Dermis microvascular lymphatic vessel endothelial cell (primary cell): Measurements from ENCODE around the gene FBXL7. TPM values are rescaled to one million over a fixed set of nuclear protein-coding genes. Genes with fewer than 3 reads are reported as not detected.
"Not testable (repeated sequence)": the region's sequence is repeated elsewhere in the genome, so short reads cannot be mapped to it uniquely, and the experiment has no call there.

Experiments used
- DNase-seq, 2 donors: peaks; one replicate each; pipeline versions ENCODE4 v3.0.0 to v3.0.0-alpha.2; 2010; ENCODE audit warnings: low read depth in 2 of 2
- total RNA-seq: library from RNA; depleted of rRNA; stranded (reverse); fragments of >200 nt; gene quantifications from 2 replicates; pipeline ENCODE4 v1.2.1, GENCODE V29; 2014

Gene FBXL7
- total RNA-seq, 1 donor from 2014 or later, result 8.6 TPM

DNA sequence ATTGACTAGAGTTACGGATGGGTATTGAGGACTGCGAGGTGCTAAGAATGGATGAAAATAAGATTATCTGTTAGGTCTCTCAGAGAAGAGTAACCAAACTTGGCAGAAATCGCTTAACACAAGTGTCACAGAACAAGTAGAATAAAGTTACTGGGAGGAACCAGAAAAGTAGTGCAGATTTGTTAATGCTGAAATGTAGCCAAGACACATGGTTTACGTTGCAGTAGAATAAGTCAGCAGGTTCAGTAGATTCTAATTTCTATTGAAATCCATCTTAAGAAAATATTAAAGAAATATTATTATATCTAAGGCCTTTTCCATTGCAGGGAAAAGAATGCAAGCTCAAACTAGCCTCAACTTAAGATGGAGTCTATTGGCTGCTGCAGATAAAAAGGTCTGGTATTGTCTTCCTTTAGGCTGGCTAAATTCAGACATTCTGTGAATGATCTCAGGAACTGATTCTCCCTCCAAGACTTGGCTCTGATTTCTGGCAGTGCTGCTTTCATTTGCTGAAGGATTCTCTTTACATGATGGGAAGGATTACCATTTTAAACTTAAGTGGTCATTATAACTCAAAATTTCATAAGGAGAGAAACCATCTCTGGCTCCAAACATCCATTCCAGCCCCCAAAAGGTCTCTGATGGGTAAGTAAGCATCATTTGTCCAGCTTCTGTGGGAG, 364.7 kb downstream of the FBXL7 start:
- DNase-seq, result no peak

DNA sequence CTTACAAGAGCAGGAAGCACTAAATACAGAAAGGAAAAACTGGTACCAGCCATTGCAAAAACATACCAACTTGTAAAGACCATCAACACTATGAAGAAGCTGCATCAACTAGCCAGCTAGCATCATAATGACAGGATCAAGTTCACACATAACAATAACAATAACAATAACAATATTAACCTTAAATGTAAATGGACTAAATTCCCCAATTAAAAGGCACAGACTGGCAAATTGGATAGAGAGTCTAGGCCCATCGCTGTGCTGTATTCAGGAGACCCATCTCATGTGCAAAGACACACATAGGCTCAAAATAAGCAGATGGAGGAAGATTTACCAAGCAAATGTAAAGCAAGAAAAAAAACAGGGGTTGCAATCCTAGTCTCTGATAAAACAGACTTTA, 372.3 kb downstream of the FBXL7 start:
- DNase-seq, result not testable (repeated sequence)

DNA sequence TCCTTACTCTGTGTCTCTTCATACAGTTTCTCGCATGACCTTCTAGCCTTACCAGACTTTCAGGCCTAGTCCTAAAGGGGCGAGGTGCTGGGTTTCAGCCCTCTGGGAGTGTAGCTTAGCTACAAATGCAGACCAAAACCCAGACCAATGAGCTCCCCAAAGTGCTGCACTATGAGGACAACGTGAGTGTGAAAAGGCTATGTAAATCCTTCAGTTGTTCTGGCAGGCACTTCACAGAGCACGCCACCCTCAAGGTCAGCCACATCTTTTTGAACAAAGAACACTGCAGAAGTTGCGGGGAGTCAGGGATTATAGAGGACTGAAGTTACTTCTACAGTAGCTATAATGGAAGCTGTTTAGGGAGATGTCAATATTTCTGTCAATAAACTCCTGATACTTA, 377.9 kb downstream of the FBXL7 start:
- DNase-seq, result no peak

DNA sequence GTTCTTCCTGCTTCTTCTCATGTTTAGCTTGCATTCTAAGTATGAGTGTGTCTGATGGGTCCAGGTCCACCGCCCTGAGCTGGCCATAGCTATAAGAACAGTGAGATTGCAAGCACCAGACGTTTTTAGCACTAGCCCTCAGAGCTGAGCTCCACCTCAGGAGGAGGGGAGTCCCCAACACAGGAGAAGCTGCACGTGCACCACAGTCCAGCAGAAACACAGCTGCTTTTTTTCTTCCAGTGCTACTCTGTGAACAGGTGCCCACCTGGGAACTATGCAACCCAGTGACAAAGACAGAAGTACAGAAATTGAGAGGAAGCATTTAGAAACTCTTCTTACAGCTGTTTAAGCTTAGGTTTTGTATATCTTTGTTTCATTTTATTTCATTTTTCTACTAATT, 380.2 kb downstream of the FBXL7 start:
- DNase-seq, result no peak

DNA sequence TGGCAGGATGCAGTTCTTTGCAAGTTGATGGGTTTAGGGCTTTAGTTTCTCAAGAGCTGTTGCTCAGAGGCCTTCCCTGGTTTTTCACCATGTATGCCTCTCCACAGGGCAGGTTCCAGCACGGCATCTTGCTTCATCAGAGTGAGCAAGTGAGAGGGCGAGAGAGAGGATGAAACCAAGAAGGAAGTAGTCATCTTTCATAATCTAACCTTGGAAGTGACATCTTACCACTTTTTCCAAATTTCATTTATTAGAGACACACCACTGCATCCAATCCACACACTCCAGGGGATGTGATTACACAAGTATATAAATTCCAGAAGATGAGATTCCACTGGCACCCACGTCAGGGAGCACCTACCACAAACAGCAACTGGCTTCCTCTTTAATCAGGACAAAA, 385.2 kb downstream of the FBXL7 start:
- DNase-seq, result no peak

DNA sequence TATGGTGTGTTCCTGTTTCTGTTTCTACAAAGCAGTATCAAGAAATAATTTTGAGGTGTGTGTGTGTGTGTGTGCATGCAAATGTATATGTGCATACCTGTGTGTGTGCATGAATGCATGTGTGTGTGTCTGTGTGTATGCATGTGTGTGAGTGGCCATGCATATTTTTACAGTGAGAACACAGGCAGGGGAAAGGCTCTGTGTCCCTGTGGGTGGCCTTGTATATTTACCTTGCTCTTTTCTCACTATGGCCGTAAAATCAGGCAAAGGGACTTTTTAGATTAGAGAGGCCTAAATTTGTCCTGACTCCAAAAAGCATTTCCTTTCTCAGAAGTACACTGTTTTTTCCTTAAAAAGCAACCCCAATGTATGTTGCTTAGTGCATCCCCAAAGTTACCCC, 386.2 kb downstream of the FBXL7 start:
- no peak for DNase-seq

DNA sequence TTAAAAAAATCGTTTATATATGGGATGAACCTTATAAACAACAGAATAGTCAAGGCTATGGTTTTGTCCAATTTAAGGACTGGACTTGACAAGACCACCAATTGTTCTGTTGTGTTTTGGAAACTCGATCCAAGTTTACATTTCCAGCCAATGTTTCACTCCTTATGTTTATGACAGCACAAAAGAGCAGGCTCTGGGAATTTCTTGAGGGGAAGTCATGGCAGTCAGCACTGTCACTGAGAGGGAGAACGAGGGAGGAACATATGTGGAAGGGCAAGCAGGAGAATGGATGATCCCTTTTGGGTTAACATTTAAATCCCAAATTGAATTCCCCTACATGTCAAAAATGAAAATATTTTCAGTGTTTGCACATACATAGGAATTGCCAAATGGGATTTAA, 387.1 kb downstream of the FBXL7 start:
- DNase-seq, result no peak

DNA sequence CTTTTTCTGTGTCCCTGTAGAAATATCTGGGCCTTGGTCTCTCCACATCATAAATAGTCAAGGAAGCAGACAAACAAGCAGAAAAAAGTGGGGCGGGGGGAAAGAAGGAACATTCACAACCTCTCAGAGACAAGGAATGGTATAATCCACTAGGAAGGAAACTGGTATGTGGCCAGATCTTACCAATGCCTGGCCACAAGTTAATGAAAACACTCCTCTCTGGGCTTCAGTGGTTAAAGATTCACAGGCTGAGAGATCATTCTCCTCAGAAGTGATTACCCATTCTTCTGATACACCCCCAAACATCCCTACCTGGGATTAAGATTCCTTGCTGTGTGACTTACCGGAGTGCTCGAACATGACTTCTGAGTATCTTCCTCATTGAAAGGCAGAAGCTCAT, 389.0 kb downstream of the FBXL7 start:
- no peak for DNase-seq

DNA sequence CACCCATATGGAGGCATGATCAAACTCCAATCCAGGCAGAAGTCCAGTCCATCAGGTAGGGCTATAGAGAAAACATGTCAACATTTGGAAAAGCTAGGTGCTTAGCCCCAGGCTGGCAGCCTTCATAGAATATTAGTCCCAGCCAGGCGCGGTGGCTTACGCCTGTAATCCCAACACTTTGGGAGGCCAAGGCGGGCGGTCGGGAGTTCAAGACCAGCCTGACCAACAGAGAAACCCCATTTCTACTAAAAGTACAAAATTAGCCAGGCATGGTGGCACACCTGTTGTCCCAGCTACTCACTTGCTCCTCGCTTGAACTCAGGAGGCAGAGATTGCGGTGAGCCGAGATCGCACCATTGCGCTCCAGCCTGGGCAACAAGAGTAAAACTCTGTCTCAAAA, 393.9 kb downstream of the FBXL7 start:
- no peak for DNase-seq

DNA sequence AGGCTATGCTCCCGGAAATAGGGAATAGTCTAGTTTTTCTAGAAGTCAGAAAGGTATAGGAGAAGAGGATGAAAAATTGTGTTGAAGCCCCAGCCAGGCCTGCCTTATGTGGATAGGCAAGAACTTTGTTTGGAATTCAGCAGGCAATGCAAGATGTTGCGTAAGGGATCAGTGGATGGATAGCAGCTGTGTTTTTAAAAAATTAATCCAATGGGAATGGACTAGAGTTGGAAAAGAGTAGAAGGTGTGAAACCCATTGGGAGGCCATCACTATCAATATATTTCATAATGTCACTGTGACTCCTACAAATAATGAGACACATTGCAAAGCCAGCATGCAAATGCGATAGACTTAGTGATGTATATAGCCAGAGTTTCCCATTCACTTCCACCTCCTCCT, 397.7 kb downstream of the FBXL7 start:
- DNase-seq, result no peak

DNA sequence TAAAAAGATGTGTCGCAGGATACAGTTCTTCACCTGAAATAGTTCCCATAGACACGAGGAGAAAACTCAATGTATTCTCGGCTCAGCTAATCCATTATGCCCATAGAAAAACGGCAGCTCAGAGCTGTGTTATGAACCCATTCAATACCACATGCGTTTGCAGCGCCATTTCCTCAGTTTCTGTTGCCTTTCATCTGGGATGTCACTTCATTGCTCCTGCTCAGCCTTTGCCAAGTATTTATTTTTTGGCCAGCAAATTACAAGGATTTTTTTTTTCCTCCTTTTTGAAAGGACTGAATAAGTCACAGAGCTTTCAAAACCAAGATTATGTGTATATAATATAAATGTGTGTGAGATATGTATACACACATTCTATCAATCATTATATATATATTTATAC, 398.7 kb downstream of the FBXL7 start:
- no peak for DNase-seq

DNA sequence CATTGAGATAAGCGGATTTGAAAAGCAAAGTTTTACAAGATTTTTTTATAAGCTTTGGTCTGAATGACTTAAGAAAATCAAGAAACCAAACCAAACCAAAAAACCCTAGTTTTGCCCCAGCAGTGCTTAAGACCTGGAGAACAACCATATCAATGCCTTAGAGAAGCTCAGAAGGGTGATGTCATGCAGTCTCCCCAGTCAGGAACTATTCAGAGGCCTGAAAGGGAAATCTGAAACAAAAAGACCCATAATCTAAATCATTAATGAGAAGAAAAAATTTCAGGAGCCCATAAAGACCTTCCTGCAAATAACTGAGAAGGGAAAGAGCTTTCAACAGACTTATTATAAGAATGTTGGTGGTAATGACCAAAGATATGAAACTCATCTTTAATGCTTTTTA, 399.5 kb downstream of the FBXL7 start:
- DNase-seq, result peak in 1 of 2 donors; percentile 5

DNA sequence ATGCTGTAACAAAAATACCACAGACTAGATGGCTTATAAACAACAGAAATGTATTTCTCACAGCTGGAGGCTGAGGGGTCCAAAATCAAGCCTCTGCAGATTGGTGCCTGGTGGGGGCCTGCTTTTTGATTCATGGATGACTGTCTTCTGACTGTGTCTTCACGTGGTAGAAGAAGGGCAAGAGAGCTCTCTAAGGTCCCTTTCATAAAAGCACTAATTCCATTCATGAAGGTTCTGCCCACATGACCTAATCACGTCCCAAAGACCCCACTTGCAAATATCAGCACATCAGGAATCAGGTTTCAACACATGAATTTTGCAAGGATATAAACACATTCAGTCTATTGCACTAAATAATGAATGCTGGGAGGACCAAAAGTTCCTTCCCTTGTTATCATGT, 401.2 kb downstream of the FBXL7 start:
- DNase-seq, result no peak

DNA sequence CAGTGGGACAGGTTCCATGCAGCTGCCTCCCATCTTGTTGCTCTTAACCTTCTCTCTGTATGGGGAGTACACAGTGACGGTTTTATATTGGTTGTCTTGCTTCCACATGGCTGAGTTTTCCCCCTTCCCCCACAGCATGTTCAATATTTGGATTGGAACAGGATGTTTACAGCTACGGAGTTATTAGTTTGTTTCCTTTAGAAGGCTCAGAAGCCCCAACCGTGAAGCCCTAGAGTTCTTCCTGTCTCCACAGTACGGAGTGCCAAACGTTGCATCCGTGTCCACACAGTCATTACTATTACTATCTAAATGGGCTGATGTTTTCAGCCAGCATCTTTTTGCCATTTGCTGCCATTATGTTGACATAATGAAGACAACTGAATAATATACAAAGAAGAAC, 402.1 kb downstream of the FBXL7 start:
- DNase-seq, result peak in 1 of 2 donors; percentile 12

DNA sequence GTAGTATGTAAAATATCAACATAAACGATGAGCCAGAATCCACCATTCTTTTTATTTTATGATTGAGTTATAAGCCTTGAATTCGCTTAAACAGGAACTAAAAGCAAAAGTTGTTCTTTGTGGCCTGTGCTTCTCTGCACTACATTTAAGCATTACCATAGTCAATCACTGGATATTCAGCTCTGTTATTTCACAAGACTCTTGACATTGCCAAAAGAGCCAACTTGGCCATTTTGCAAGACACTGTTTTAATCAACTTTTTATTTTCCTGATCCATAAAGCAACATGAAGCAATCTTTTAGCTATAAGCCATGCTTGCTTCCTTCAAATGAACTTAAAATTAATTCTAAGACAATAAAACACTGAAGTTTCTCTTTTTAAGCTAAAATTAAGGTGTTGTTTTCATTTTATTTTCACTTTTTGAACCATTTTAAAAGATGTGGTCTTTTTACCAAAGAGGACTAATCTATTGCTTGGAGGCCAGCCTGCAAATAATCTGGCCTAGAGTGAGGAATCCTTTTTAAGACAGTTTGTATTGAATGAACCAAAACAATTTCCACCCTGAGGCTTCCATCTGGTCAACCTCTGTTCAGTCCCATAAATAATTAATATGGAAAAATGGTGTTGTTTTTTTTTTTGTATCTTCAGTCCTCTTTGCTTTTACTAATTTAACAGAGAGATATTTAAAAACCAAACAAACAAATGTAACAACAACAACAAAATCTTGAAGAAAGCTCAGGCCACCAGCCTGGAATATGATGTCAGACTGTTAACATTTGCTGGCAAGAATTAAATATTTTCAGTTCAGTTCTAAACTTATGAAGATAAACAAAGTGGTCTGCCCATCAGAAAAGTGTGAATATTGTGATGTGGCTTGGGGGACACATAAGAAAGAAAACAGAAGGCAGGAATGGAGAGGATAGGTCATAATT, 405.2 kb downstream of the FBXL7 start:
- DNase-seq, result no peak

DNA sequence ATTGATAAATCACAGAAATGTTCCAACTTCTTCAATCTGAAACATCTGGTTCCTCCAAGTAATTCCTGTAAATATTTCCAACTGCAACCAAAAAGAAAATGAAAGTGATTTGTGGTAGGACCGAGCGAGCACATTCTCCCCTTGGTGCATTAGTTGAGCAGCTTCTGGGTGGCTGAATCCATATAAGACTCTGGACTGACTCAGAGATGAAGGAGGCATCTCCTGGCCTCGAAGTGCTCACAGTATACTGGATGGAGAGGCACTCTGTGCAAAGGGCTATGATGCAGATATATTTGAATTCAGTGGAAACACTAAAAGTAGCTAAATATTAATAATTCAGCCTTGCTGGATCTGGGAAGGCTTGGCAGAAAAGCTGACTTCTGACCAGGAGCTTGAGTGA, 414.7 kb downstream of the FBXL7 start:
- no peak for DNase-seq

DNA sequence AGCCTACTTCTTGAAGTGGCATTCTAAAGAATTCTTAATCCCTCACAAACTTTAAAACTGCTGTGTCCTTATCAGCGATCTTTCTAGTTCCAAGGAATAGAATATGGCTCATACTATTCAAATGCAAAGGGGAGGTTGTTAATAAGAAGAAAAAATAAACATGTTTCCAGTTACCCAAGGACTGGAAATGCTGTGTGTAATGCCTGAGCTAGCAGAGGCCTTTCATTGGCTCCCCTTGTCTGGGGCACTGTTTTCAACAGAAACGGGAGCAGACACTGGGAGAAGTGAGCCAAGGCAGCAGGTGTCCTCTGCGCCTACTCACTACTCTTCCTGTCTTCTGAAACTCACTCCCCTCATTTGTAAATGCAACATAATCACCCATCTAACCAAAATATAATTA, 426.6 kb downstream of the FBXL7 start:
- DNase-seq, result no peak

DNA sequence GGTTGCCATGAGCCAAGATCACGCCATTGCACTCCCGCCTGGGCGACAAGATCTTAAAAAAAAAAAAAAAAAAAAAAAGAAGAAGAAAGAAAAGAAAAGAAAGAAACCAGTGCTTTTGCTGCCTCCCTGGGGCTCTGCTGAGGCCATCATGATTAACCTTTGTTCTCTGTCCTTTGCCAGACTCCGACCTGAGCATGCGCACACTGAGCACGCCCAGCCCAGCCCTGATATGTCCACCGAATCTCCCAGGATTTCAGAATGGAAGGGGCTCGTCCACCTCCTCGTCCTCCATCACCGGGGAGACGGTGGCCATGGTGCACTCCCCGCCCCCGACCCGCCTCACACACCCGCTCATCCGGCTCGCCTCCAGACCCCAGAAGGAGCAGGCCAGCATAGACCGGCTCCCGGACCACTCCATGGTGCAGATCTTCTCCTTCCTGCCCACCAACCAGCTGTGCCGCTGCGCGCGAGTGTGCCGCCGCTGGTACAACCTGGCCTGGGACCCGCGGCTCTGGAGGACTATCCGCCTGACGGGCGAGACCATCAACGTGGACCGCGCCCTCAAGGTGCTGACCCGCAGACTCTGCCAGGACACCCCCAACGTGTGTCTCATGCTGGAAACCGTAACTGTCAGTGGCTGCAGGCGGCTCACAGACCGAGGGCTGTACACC, 427.9 kb downstream of the FBXL7 start:
- DNase-seq, result no peak

DNA sequence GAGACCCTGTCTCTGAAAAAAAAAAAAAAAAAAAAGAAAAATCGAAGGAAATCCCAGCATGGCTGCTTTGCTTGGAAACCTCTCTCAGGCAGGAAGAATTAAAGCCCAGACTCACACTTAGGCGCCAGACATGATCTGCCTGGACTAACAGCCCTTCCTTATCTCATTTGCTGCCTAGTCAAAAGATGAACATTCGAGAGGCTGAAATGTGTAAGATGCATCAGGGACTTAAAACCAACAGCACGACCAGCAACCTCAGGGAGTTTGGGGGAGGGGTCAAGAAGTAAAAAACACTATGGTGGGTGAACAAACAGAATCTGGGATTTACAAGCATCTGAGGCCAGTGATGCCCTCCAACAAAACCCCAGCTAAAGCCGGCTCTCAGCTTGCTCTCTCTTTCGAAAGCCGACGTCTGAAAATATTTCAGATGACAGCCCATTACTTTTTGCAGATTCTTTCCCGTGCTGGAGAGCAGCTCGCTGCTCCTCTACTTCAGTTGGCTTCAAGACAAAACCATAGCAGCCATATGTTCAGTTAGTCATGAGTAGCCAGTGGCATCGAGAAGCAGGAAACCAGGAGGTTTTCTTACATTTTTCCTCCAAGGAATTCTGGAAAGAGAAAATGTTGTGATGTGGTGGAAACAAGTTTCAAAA, 429.8 kb downstream of the FBXL7 start:
- no peak for DNase-seq

DNA sequence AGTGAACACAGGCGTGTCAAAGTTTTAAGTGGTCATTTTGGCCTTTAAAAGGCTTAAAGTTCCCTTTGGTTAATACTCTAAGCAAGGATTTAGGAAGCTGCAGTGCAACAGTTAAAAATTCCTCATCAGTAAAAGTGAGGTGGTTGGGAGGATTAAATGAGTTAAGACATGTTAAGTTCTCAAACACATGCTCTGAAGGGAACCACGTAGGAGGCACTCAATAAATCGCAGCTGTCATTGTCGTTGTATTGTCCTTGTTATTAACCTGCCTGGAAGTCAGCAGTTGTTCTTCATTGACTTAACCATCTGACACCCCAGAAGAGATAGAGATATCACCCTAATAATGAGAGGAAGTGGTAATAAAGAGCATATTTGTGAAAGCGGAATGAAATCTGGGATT, 432.1 kb downstream of the FBXL7 start:
- no peak for DNase-seq

DNA sequence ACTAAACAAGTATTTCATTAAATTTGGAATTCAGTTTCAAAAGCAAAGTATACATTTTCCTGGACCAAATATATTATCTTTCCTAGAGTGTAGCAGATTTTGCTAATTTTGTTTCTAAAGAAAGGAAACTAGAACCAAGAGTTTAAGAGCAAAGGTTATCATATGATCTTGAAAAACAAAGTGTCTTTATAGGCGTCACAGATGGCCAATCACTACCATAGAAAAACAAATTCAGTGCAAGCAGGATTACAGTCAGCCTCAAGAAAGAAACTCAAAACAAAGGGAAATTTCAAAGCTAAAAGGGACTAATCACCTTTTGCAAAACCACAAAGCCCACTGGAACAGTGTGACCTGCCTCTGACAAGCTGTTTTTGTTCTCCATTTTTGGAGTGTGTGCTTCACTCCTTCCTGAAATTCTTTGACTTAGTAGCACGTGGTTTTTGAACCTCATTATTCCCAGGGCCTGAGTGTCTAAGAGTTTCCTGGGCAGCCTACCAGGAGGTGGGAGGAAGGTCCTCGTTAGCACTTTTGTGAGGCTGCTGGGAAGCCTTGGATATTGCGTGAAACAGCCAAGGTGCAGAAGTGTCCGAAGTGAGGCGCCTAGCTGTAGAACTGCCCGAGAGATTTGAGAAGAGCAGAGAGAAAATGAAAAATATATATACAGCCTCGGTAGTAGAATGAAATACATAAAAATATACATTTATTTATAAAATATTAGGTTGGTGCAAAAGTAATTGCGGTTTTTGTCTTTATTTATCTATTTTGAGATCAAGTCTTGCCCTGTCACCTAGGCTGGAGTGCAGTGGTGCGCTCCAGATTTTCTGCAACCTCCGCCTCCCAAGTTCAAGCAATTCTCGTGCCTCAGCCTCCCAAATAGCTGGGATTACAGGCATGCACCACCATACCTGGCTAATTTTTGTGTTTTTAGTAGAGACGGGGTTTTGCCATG, 433.6 kb downstream of the FBXL7 start:
- peak in 1 of 2 donors; percentile 74 for DNase-seq
